ENCODE data around the gene PYGO1. TPM values are rescaled to one million over a fixed set of nuclear protein-coding genes. Genes with fewer than 3 reads are reported as not detected.

The PYGO1 gene
- total RNA-seq, 1 donor from 2014 or later: 9.3 TPM

- peaks cover 21% of the 10 kb centered on the region for H3K4me1 Mint-ChIP-seq
- H3K4me3 Mint-ChIP-seq: no peak overlapping the region
- Histone ChIP-seq H3K4me3 (no peak overlapping the region), H3K36me3 (peaks cover 50% of the 10 kb centered on the region), H3F3A (ENCODE audit: low read depth) (peaks cover 17% of the 10 kb centered on the region), H2AFZ (replicated peaks) (no peak overlapping the region), H3K27ac (no peak overlapping the region), H3K9ac (no peak overlapping the region), H3K79me2 (ENCODE audit: low read depth) (no peaks in the 10 kb centered on the region), H4K20me1 (ENCODE audit: low read depth) (peaks cover 5% of the 10 kb centered on the region), H3K9me3 (ENCODE audit: low read depth) (no peaks in the 10 kb centered on the region), H3K27me3 (no peaks in the 10 kb centered on the region), H3K4me2 (no peak overlapping the region), H3K4me1 (peaks cover 7% of the 10 kb centered on the region)
- no peak overlapping the region for H3K27ac Mint-ChIP-seq
- peaks cover 77% of the 10 kb centered on the region for H3K36me3 Mint-ChIP-seq
- DNase-seq (ENCODE audit: low spot score): no peak
- H3K27me3 Mint-ChIP-seq (ENCODE audit: insufficient read depth, low read depth): no peaks in the 10 kb centered on the region
- H3K9me3 Mint-ChIP-seq: peaks cover 6% of the 10 kb centered on the region
- TF ChIP-seq, protein P1, sequence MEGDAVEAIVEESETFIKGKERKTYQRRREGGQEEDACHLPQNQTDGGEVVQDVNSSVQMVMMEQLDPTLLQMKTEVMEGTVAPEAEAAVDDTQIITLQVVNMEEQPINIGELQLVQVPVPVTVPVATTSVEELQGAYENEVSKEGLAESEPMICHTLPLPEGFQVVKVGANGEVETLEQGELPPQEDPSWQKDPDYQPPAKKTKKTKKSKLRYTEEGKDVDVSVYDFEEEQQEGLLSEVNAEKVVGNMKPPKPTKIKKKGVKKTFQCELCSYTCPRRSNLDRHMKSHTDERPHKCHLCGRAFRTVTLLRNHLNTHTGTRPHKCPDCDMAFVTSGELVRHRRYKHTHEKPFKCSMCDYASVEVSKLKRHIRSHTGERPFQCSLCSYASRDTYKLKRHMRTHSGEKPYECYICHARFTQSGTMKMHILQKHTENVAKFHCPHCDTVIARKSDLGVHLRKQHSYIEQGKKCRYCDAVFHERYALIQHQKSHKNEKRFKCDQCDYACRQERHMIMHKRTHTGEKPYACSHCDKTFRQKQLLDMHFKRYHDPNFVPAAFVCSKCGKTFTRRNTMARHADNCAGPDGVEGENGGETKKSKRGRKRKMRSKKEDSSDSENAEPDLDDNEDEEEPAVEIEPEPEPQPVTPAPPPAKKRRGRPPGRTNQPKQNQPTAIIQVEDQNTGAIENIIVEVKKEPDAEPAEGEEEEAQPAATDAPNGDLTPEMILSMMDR (IDR thresholded peaks at IDR 0.05): no peak
- no peak for TF ChIP-seq EZH2phosphoT487 (IDR thresholded peaks at IDR 0.05)
- TF ChIP-seq EZH2 (IDR thresholded peaks at IDR 0.05): no peak
Measured at GRCh38 chr15:55615445-55615844, 27.3 kb upstream of the PYGO1 start.

DNA sequence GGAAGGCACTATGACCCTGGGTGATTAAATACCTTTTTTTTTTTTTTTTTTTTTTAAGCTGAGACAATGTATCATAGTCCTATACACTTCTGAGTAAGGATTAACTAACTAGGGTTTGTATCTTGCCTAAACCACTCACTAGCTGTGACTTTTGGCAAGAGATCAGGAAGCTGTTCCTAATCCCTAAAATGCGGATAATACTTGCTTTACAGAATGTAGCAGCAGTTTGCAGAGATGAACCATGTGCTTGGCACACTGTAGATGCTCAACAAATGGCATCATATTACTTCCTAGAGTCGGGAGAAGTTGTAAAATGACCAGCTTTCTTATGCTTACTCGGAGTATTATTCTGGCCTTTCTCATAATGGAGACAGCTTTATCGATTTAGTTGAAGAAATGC is 25.6 kb upstream of the PYGO1 start:
- peaks cover 72% of the 10 kb centered on the region for H3K36me3 Mint-ChIP-seq
- H2AFZ ChIP-seq (replicated peaks): no peak overlapping the region
- no peak overlapping the region for H3K27ac ChIP-seq
- peaks cover 5% of the 10 kb centered on the region for H4K20me1 ChIP-seq (ENCODE audit: low read depth)
- no peak for TF ChIP-seq EZH2phosphoT487 (IDR thresholded peaks at IDR 0.05)
- TF ChIP-seq, protein P1 (IDR thresholded peaks at IDR 0.05): no peak
- no peak for TF ChIP-seq EZH2 (IDR thresholded peaks at IDR 0.05)
- no peaks in the 10 kb centered on the region for H3K9me3 ChIP-seq (ENCODE audit: low read depth)
- H3F3A ChIP-seq (ENCODE audit: low read depth): peaks cover 18% of the 10 kb centered on the region
- no peaks in the 10 kb centered on the region for H3K27me3 Mint-ChIP-seq (ENCODE audit: insufficient read depth, low read depth)
- no peak overlapping the region for H3K4me3 Mint-ChIP-seq
- H3K9ac ChIP-seq: no peak overlapping the region
- H3K36me3 ChIP-seq: peaks cover 51% of the 10 kb centered on the region
- peaks cover 3% of the 10 kb centered on the region for H3K4me1 ChIP-seq
- peaks cover 15% of the 10 kb centered on the region for H3K9me3 Mint-ChIP-seq
- no peak for DNase-seq (ENCODE audit: low spot score)
- H3K27ac Mint-ChIP-seq: no peak overlapping the region
- H3K4me2 ChIP-seq: no peak overlapping the region
- no peaks in the 10 kb centered on the region for H3K79me2 ChIP-seq (ENCODE audit: low read depth)
- H3K27me3 ChIP-seq: no peaks in the 10 kb centered on the region
- no peak overlapping the region for H3K4me3 ChIP-seq
- H3K4me1 Mint-ChIP-seq: peaks cover 6% of the 10 kb centered on the region

GRCh38 chr15:55606214-55606613 is 18.1 kb upstream of the PYGO1 start:
- H3K36me3 Mint-ChIP-seq: peaks cover 32% of the 10 kb centered on the region
- Histone ChIP-seq H3K27ac (no peak overlapping the region), H3K4me3 (no peak overlapping the region), H3K9me3 (ENCODE audit: low read depth) (no peaks in the 10 kb centered on the region), H3K79me2 (ENCODE audit: low read depth) (no peaks in the 10 kb centered on the region), H4K20me1 (ENCODE audit: low read depth) (no peaks in the 10 kb centered on the region), H3K9ac (no peak overlapping the region), H2AFZ (replicated peaks) (no peak overlapping the region), H3K4me1 (no peaks in the 10 kb centered on the region), H3K4me2 (no peak overlapping the region), H3K27me3 (no peaks in the 10 kb centered on the region), H3K36me3 (peaks cover 9% of the 10 kb centered on the region), H3F3A (ENCODE audit: low read depth) (peaks cover 13% of the 10 kb centered on the region)
- peaks cover 8% of the 10 kb centered on the region for H3K27me3 Mint-ChIP-seq (ENCODE audit: insufficient read depth, low read depth)
- H3K4me1 Mint-ChIP-seq: no peaks in the 10 kb centered on the region
- H3K4me3 Mint-ChIP-seq: no peak overlapping the region
- no peak for TF ChIP-seq EZH2phosphoT487 (IDR thresholded peaks at IDR 0.05)
- H3K9me3 Mint-ChIP-seq: peaks cover 33% of the 10 kb centered on the region
- no peak for DNase-seq (ENCODE audit: low spot score)
- no peak overlapping the region for H3K27ac Mint-ChIP-seq

DNA sequence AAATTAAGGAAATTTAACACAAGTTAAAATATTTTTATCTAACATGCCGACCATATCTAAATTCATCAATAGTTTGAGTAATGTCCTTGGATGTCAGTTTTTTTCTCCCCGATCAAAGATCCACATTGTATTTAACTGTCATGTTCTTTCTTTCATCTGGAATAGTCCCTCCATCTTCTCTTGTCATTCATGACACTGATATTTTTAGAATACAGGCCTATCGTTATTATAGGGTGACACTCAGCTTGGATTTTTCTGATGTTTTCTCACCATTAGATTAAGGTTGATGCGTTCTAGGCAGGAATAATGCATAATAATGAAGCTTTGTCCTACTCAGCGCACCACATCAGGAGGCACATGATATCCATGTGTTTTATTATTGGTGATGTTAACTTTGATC is 13.2 kb upstream of the PYGO1 start:
- Mint-ChIP-seq H3K27ac (no peak overlapping the region), H3K36me3 (peaks cover 5% of the 10 kb centered on the region), H3K9me3 (peaks cover 5% of the 10 kb centered on the region), H3K4me1 (no peaks in the 10 kb centered on the region), H3K4me3 (no peak overlapping the region), H3K27me3 (ENCODE audit: insufficient read depth, low read depth) (peaks cover 5% of the 10 kb centered on the region)
- Histone ChIP-seq H4K20me1 (ENCODE audit: low read depth) (no peaks in the 10 kb centered on the region), H3K27me3 (no peaks in the 10 kb centered on the region), H3K9me3 (ENCODE audit: low read depth) (no peaks in the 10 kb centered on the region), H3K4me3 (no peak overlapping the region), H3F3A (ENCODE audit: low read depth) (no peaks in the 10 kb centered on the region), H3K36me3 (no peaks in the 10 kb centered on the region), H3K79me2 (ENCODE audit: low read depth) (no peaks in the 10 kb centered on the region), H3K27ac (no peak overlapping the region), H3K4me1 (no peaks in the 10 kb centered on the region), H3K9ac (no peak overlapping the region), H3K4me2 (no peak overlapping the region), H2AFZ (replicated peaks) (no peak overlapping the region)
- DNase-seq (ENCODE audit: low spot score): no peak
- TF ChIP-seq EZH2phosphoT487 (IDR thresholded peaks at IDR 0.05): no peak
- no peak for TF ChIP-seq EZH2 (IDR thresholded peaks at IDR 0.05)
- TF ChIP-seq, protein P1 (IDR thresholded peaks at IDR 0.05): no peak

Measured in neural progenitor cell (in vitro differentiated cells).